HCT116 (cell line): ENCODE measurements around the gene MAPKAPK3. TPM values are rescaled to one million over a fixed set of nuclear protein-coding genes. Genes with fewer than 3 reads are reported as not detected.

Experiments
- ATAC-seq: fragments of 200-7000 bp; cut with Tn5 transposase; 2 replicates; pipeline ENCODE4 v1.9.1; 2020; ENCODE audit warnings: mild to moderate bottlenecking, moderate library complexity
- BruUV-seq: library from RNA; stranded (reverse); fragments of 400-500 nt; replicated peaks from 2 replicates; lab custom pipeline; 2021; lab: Mats Ljungman, UMichigan
- CTCF ChIA-PET: fragments of 300-600 bp; sonication (Branson Sonifier 250); formaldehyde crosslinking; loops from one replicate; lab custom pipeline; 2021; ENCODE audit warnings: antibody characterized with exemption; lab: Charles Lee
- POLR2A ChIA-PET: fragments of 300-600, 350-600 bp; sonication (Branson Sonifier 250); formaldehyde crosslinking; loops from one replicate; lab custom pipeline; 2021; ENCODE audit warnings: antibody characterized with exemption; lab: Charles Lee
- RAD21 ChIA-PET, 2 experiments: fragments of 300-600 bp; sonication (Branson Sonifier 250); formaldehyde crosslinking; loops; one replicate each; lab custom pipeline; 2023; ENCODE audit warnings: low total read pairs in 2 of 2; ENCODE audit not compliant: uncharacterized antibody in 2 of 2, unreplicated experiment in 2 of 2, low non-redundant PET in 1 of 2; lab: Charles Lee
- DNase-seq: peaks from one replicate; pipeline ENCODE4 v3.0.0-alpha.2; 2010; ENCODE audit warnings: low read depth, low spot score
- H2AFZ ChIP-seq: fragments of 200-600 bp; shearing (Covaris generic), sonication (generic); 2 replicates; pipeline ENCODE4 v1.6.1; 2017; ENCODE audit warnings: low read depth, mixed run types, mixed read lengths, antibody characterized with exemption, low read length; ENCODE audit not compliant: poor library complexity, severe bottlenecking
- H3K27ac ChIP-seq: 2 replicates; pipeline ENCODE4 v1.5.1; 2012; ENCODE audit warnings: low read depth, low read length
- H3K27me3 ChIP-seq: fragments of 200-600 bp; sonication (generic); 2 replicates; pipeline ENCODE4 v1.6.1; 2016; ENCODE audit warnings: mixed run types, low read length, mixed read lengths; ENCODE audit not compliant: insufficient read depth
- H3K36me3 ChIP-seq, 2 experiments: fragments of 200-500 bp in 1 of 2; fragments of 200-600 bp in 1 of 2; sonication (Bioruptor generic) in 1 of 2; sonication (generic) in 1 of 2; 2 replicates each; pipeline versions ENCODE4 v1.5.1 to v1.6.1; 2014 to 2016; ENCODE audit warnings: low read length in 2 of 2, inconsistent platforms in 1 of 2, mixed read lengths in 1 of 2, mixed run types in 1 of 2; ENCODE audit not compliant: insufficient read depth in 2 of 2, control insufficient read depth in 1 of 2
- H3K4me1 ChIP-seq, 2 experiments: fragments of 200-600 bp in 1 of 2; sonication (generic) in 1 of 2; 2 replicates each; pipeline versions ENCODE4 v1.5.1 to v1.6.1; 2012 to 2017; ENCODE audit warnings: low read length in 2 of 2, inconsistent platforms in 1 of 2, mild to moderate bottlenecking in 1 of 2, mixed read lengths in 1 of 2, mixed run types in 1 of 2, moderate library complexity in 1 of 2; ENCODE audit not compliant: insufficient read depth in 2 of 2, control insufficient read depth in 1 of 2
- H3K4me2 ChIP-seq: fragments of 200-600 bp; sonication (generic); 2 replicates; pipeline ENCODE4 v1.6.1; 2017; ENCODE audit warnings: mixed run types, low read length, mixed read lengths
- H3K4me3 ChIP-seq, 2 experiments: fragments of 200-600 bp in 1 of 2; sonication (generic) in 1 of 2; replicated peaks in 1 of 2; 2 replicates each; pipeline ENCODE4 v1.5.1; 2011 to 2016; ENCODE audit warnings: low read length in 2 of 2, control low read depth in 1 of 2, low read depth in 1 of 2, mild to moderate bottlenecking in 1 of 2, mixed read lengths in 1 of 2, mixed run types in 1 of 2
- H3K79me2 ChIP-seq: fragments of 200-600 bp; sonication (generic); 2 replicates; pipeline ENCODE4 v1.6.1; 2017; ENCODE audit warnings: mild to moderate bottlenecking, mixed run types, low read length, moderate library complexity, mixed read lengths; ENCODE audit not compliant: insufficient read depth
- H3K9ac ChIP-seq: fragments of 200-600 bp; sonication (generic); 2 replicates; pipeline ENCODE4 v1.6.1; 2016; ENCODE audit warnings: low read length, mixed read lengths
- H3K9me2 ChIP-seq: fragments of 200-600 bp; sonication (generic), shearing (Covaris generic); 2 replicates; pipeline ENCODE4 v1.6.1; 2017; ENCODE audit warnings: mixed run types, mild to moderate bottlenecking, moderate library complexity; ENCODE audit not compliant: insufficient read depth
- H3K9me3 ChIP-seq, 2 experiments: fragments of 200-500 bp in 1 of 2; fragments of 200-600 bp in 1 of 2; sonication (Bioruptor generic) in 1 of 2; sonication (generic) in 1 of 2; 2 replicates each; pipeline ENCODE4 v1.6.1; 2014 to 2017; ENCODE audit warnings: low read length in 2 of 2, mixed read lengths in 2 of 2, inconsistent platforms in 1 of 2, low read depth in 1 of 2, mild to moderate bottlenecking in 1 of 2, mixed run types in 1 of 2, moderate library complexity in 1 of 2; ENCODE audit not compliant: control insufficient read depth in 1 of 2, insufficient read depth in 1 of 2
- H4K20me1 ChIP-seq: fragments of 200-600 bp; sonication (generic), shearing (Covaris generic); 2 replicates; pipeline ENCODE4 v1.6.1; 2017; ENCODE audit warnings: mixed run types, mild to moderate bottlenecking, moderate library complexity; ENCODE audit not compliant: insufficient read depth
- CEBPB ChIP-seq: IDR thresholded peaks from 2 replicates; pipeline ENCODE4 v1.6.1; 2012; ENCODE audit warnings: low read depth
- EZH2 ChIP-seq: fragments of 200-600 bp; sonication (generic); IDR thresholded peaks from 2 replicates; pipeline ENCODE4 v1.6.1; 2017; ENCODE audit warnings: antibody characterized with exemption, mixed run types
- FOSL1 ChIP-seq: IDR thresholded peaks from 2 replicates; pipeline ENCODE4 v1.6.1; 2012; ENCODE audit warnings: low read depth
- JUND ChIP-seq: IDR thresholded peaks from 2 replicates; pipeline ENCODE4 v1.6.1; 2012
- POLR2A ChIP-seq: IDR thresholded peaks from 2 replicates; pipeline ENCODE4 v1.7.0; 2011; ENCODE audit warnings: borderline replicate concordance; ENCODE audit not compliant: insufficient read depth, insufficient read length; ENCODE audit errors: extremely low read depth
- POLR2AphosphoS5 ChIP-seq: IDR thresholded peaks from 2 replicates; pipeline ENCODE4 v1.6.1; 2011; ENCODE audit warnings: mild to moderate bottlenecking, low read depth, low read length, moderate library complexity
- SIN3A ChIP-seq: IDR thresholded peaks from 2 replicates; pipeline ENCODE4 v1.6.1; 2012; ENCODE audit warnings: low read depth
- YY1 ChIP-seq: IDR thresholded peaks from 2 replicates; pipeline ENCODE4 v1.6.1; 2011; ENCODE audit warnings: low read length, low read depth, moderate library complexity, mild to moderate bottlenecking; ENCODE audit not compliant: insufficient replicate concordance; ENCODE audit errors: extremely low read depth
- ZNF274 ChIP-seq: fragments of 200-500 bp; sonication (Bioruptor generic); IDR thresholded peaks from 2 replicates; pipeline ENCODE4 v1.6.1; 2014; ENCODE audit warnings: mild to moderate bottlenecking, low read depth, low read length, inconsistent platforms
- intact Hi-C: fragments of 100-400 bp; cut with micrococcal nuclease; formaldehyde crosslinking; loops from 2 replicates; pipeline ENCODE4 v1.10.0; 2022
- total RNA-seq: library from RNA; stranded (reverse); gene quantifications from one replicate; pipeline ENCODE4 v1.2.1, GENCODE V29; 2021; ENCODE audit not compliant: unreplicated experiment
- TF ChIP-seq, protein P1 (sequence below): IDR thresholded peaks from 2 replicates; pipeline ENCODE4 v1.6.1; 2011; ENCODE audit warnings: mild to moderate bottlenecking, low read length, moderate library complexity; ENCODE audit not compliant: insufficient replicate concordance; ENCODE audit errors: extremely low read depth
- TF ChIP-seq, protein P2 (sequence below), 3 experiments: fragments of 200-600 bp in 1 of 3; sonication (generic) in 1 of 3; IDR thresholded peaks in 2 of 3; conservative IDR thresholded peaks in 1 of 3; 2 replicates each; pipeline ENCODE4 v1.5.1; 2012 to 2017; ENCODE audit warnings: low read depth in 2 of 3, low read length in 2 of 3, antibody characterized with exemption in 1 of 3, borderline replicate concordance in 1 of 3, control low read depth in 1 of 3, mild to moderate bottlenecking in 1 of 3, mixed read lengths in 1 of 3, mixed run types in 1 of 3, moderate library complexity in 1 of 3; ENCODE audit not compliant: insufficient read depth in 1 of 3
- TF ChIP-seq, protein P3 (sequence below): IDR thresholded peaks from 2 replicates; pipeline ENCODE4 v1.6.1; 2012
- TF ChIP-seq, protein P4 (sequence below): IDR thresholded peaks from 2 replicates; pipeline ENCODE4 v1.6.1; 2012; ENCODE audit warnings: low read depth

Gene MAPKAPK3
- total RNA-seq, 1 experiment from 2014 or later: 87.3 TPM

DNA sequence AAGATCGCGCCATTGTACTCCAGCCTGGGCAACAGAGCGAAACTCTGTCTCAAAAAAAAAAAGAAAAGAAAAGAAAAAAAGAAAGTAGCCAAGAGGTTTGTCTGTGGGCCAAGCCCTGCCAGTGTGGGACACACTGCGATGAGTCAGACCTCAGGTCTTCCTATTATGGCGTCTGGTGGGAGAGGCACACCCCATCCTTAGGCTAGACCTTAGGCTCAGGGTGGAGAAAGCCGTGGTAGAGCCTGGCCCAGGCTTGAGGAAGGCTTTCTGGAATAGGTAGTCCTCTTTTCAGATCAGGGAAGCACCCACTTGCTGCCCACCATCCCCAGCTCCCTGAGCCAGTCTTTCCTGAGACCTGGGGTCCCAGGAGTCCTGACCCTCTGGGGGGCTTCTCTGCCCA lies 41.6 kb upstream of the MAPKAPK3 start:
- Histone ChIP-seq H3K9me3 (no peaks in the 10 kb centered on the region), H3K36me3 (peaks cover 0 to 3% of the 10 kb centered on the region in 2 experiments; a peak in 1 of 4 replicates), H2AFZ (no peak overlapping the region), H3K4me3 (no peak overlapping the region), H3K4me1 (peaks cover 0 to 9% of the 10 kb centered on the region in 2 experiments; a peak in 3 of 4 replicates), H4K20me1 (no peaks in the 10 kb centered on the region), H3K9me2 (no peaks in the 10 kb centered on the region), H3K79me2 (peaks cover 2% of the 10 kb centered on the region; the same call in 1 of the 2 replicates), H3K27ac (no peak overlapping the region), H3K4me2 (no peak overlapping the region), H3K27me3 (no peaks in the 10 kb centered on the region), H3K9ac (no peak overlapping the region)
- intact Hi-C loops: no loop called here
- POLR2A ChIA-PET: no interaction called here
- CTCF ChIA-PET: no interaction called here
- no peak for ATAC-seq
- no peak for TF ChIP-seq SIN3A
- TF ChIP-seq, protein P1, sequence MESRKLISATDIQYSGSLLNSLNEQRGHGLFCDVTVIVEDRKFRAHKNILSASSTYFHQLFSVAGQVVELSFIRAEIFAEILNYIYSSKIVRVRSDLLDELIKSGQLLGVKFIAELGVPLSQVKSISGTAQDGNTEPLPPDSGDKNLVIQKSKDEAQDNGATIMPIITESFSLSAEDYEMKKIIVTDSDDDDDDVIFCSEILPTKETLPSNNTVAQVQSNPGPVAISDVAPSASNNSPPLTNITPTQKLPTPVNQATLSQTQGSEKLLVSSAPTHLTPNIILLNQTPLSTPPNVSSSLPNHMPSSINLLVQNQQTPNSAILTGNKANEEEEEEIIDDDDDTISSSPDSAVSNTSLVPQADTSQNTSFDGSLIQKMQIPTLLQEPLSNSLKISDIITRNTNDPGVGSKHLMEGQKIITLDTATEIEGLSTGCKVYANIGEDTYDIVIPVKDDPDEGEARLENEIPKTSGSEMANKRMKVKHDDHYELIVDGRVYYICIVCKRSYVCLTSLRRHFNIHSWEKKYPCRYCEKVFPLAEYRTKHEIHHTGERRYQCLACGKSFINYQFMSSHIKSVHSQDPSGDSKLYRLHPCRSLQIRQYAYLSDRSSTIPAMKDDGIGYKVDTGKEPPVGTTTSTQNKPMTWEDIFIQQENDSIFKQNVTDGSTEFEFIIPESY: no peak
- TF ChIP-seq, protein P2, sequence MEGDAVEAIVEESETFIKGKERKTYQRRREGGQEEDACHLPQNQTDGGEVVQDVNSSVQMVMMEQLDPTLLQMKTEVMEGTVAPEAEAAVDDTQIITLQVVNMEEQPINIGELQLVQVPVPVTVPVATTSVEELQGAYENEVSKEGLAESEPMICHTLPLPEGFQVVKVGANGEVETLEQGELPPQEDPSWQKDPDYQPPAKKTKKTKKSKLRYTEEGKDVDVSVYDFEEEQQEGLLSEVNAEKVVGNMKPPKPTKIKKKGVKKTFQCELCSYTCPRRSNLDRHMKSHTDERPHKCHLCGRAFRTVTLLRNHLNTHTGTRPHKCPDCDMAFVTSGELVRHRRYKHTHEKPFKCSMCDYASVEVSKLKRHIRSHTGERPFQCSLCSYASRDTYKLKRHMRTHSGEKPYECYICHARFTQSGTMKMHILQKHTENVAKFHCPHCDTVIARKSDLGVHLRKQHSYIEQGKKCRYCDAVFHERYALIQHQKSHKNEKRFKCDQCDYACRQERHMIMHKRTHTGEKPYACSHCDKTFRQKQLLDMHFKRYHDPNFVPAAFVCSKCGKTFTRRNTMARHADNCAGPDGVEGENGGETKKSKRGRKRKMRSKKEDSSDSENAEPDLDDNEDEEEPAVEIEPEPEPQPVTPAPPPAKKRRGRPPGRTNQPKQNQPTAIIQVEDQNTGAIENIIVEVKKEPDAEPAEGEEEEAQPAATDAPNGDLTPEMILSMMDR (IDR thresholded peaks at IDR 0.05 in 2 of 3, conservative IDR thresholded peaks at IDR 0.05 in 1 of 3; ENCODE audit: borderline replicate concordance in 1 of 3, insufficient read depth in 1 of 3, low read depth in 2 of 3, low read length in 2 of 3): no peak
- TF ChIP-seq POLR2A: no peak
- no peak for TF ChIP-seq CEBPB
- TF ChIP-seq, protein P3, sequence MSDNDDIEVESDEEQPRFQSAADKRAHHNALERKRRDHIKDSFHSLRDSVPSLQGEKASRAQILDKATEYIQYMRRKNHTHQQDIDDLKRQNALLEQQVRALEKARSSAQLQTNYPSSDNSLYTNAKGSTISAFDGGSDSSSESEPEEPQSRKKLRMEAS: no peak
- no peak for TF ChIP-seq ZNF274
- TF ChIP-seq, protein P4, sequence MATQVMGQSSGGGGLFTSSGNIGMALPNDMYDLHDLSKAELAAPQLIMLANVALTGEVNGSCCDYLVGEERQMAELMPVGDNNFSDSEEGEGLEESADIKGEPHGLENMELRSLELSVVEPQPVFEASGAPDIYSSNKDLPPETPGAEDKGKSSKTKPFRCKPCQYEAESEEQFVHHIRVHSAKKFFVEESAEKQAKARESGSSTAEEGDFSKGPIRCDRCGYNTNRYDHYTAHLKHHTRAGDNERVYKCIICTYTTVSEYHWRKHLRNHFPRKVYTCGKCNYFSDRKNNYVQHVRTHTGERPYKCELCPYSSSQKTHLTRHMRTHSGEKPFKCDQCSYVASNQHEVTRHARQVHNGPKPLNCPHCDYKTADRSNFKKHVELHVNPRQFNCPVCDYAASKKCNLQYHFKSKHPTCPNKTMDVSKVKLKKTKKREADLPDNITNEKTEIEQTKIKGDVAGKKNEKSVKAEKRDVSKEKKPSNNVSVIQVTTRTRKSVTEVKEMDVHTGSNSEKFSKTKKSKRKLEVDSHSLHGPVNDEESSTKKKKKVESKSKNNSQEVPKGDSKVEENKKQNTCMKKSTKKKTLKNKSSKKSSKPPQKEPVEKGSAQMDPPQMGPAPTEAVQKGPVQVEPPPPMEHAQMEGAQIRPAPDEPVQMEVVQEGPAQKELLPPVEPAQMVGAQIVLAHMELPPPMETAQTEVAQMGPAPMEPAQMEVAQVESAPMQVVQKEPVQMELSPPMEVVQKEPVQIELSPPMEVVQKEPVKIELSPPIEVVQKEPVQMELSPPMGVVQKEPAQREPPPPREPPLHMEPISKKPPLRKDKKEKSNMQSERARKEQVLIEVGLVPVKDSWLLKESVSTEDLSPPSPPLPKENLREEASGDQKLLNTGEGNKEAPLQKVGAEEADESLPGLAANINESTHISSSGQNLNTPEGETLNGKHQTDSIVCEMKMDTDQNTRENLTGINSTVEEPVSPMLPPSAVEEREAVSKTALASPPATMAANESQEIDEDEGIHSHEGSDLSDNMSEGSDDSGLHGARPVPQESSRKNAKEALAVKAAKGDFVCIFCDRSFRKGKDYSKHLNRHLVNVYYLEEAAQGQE: no peak
- TF ChIP-seq FOSL1: no peak
- TF ChIP-seq POLR2AphosphoS5: no peak
- TF ChIP-seq YY1: no peak
- TF ChIP-seq JUND: no peak
- TF ChIP-seq EZH2: no peak
- RAD21 ChIA-PET: no interaction called here
- no peak for DNase-seq
- no TSS peak for BruUV-seq
